SK-N-SH treated with all-trans-retinoic acid at 6 μM for 48 hours (cell line): ENCODE measurements around the gene ANGPT4.

ENCODE experiments used
- ARNTL ChIP-seq: fragments of 450-650 bp; formaldehyde crosslinking; IDR thresholded peaks from 2 replicates; pipeline ENCODE4 v1.5.0; 2020; ENCODE audit warnings: low read depth, mild to moderate bottlenecking, moderate library complexity, borderline replicate concordance
- ISL1 ChIP-seq: fragments of 250-450 bp; sonication (Bioruptor Pico); IDR thresholded peaks from 2 replicates; pipeline ENCODE4 v2.1.2; 2022; ENCODE audit warnings: mild to moderate bottlenecking, moderate library complexity
- PATZ1 ChIP-seq: fragments of 250-450 bp; sonication (Bioruptor Pico); IDR thresholded peaks from 2 replicates; pipeline ENCODE4 v1.8.0; 2020; ENCODE audit warnings: mild to moderate bottlenecking, moderate library complexity, borderline replicate concordance
- RARB ChIP-seq: fragments of 250-450 bp; sonication (Bioruptor Pico); IDR thresholded peaks from 2 replicates; pipeline ENCODE4 v1.8.0; 2021; ENCODE audit warnings: mild to moderate bottlenecking, moderate library complexity
- ZFP3 ChIP-seq: fragments of 250-450 bp; sonication (Bioruptor Pico); IDR thresholded peaks from 2 replicates; pipeline ENCODE4 v1.5.0; 2020; ENCODE audit warnings: mild to moderate bottlenecking, moderate library complexity
- ZFP30 ChIP-seq: fragments of 450-650 bp; formaldehyde crosslinking; IDR thresholded peaks from 2 replicates; pipeline ENCODE4 v1.5.0; 2022; ENCODE audit warnings: mild to moderate bottlenecking, moderate library complexity
- ZNF70 ChIP-seq: fragments of 450-650 bp; formaldehyde crosslinking; IDR thresholded peaks from 2 replicates; pipeline ENCODE4 v1.5.0; 2020; ENCODE audit warnings: mild to moderate bottlenecking, moderate library complexity
- ZNF8 ChIP-seq: fragments of 450-650 bp; formaldehyde crosslinking; IDR thresholded peaks from 2 replicates; pipeline ENCODE4 v1.5.0; 2020; ENCODE audit warnings: mild to moderate bottlenecking, moderate library complexity
- TF ChIP-seq, protein P1 (sequence below): fragments of 250-450 bp; sonication (Bioruptor Pico); IDR thresholded peaks from 2 replicates; pipeline ENCODE4 v1.5.1; 2020; ENCODE audit warnings: low read depth, mild to moderate bottlenecking, moderate library complexity

DNA sequence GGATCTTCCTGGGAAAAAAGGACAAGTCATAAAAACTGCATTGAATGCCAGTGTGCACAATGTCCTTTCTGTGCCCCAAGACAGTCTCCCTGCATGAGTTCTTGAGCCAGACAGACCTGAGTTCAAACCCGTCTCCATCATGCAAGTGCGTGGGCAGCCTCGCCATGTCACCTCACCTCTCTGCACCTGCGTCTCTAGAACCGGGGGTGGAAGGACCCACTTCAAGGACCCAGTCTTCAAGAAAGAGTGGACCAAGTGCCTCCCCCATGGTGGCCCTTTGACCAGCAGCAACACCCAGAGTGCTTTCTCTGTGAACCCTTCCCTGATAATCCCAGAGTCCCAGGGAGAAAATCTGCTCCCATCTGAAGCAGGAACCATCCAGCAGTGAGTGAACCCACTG lies 23.5 kb upstream of the ANGPT4 start:
- TF ChIP-seq ZFP3 (CRISPR knock-in tag) (no peak), PATZ1 (no peak), ARNTL (CRISPR knock-in tag) (no peak), ZNF70 (CRISPR knock-in tag) (no peak), ZFP30 (CRISPR knock-in tag) (no peak), ZNF8 (no peak), ISL1 (CRISPR knock-in tag) (no peak), RARB (CRISPR knock-in tag) (no peak)
- TF ChIP-seq, protein P1, sequence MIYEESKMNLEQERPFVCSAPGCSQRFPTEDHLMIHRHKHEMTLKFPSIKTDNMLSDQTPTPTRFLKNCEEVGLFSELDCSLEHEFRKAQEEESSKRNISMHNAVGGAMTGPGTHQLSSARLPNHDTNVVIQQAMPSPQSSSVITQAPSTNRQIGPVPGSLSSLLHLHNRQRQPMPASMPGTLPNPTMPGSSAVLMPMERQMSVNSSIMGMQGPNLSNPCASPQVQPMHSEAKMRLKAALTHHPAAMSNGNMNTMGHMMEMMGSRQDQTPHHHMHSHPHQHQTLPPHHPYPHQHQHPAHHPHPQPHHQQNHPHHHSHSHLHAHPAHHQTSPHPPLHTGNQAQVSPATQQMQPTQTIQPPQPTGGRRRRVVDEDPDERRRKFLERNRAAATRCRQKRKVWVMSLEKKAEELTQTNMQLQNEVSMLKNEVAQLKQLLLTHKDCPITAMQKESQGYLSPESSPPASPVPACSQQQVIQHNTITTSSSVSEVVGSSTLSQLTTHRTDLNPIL (CRISPR knock-in tag), result no peak
